ENCODE data around the gene FAIM2. TPM values are rescaled to one million over a fixed set of nuclear protein-coding genes. Genes with fewer than 3 reads are reported as not detected.

The FAIM2 gene
- total and polyA plus RNA-seq, 2 donors (not counting 3 experiments of a cell fraction or from before 2014, with no cell fraction given): 0.01 TPM; not detected in 1

- CTCF ChIA-PET: interaction anchor here (0.8 to 2.5 kb wide), 5 partner anchors 36 to 114 kb away, joined by 3 to 9 read pairs (median 3); partner anchors contain the start of gene TMBIM6
- no peak for FAIRE-seq
Observed at GRCh38 chr12:49831717-49832116, 72.0 kb downstream of the FAIM2 start.

More at GRCh38 chr12:49831717-49832116, 72.0 kb downstream of the FAIM2 start:
- H3K9me1 ChIP-seq (replicated peaks; ENCODE audit: control insufficient read depth, extremely low read depth, insufficient read depth, low read length): no peaks in the 10 kb centered on the region
- H3K27ac ChIP-seq (ENCODE audit: insufficient read depth, low read depth, low read length): no peak overlapping the region
- no peaks in the 10 kb centered on the region for H4K20me1 ChIP-seq (replicated peaks; ENCODE audit: control insufficient read depth, extremely low read depth, insufficient read depth, low read length)
- no peak for DNase-seq (ENCODE audit: low read depth, low spot score)
- no peaks in the 10 kb centered on the region for H3K9me3 ChIP-seq (replicated peaks; ENCODE audit: control insufficient read depth, insufficient read depth, low read length)
- BruUV-seq (replicated peaks): no TSS peak
- H3K79me2 ChIP-seq (ENCODE audit: control insufficient read depth, insufficient read depth, low read length): peaks cover 10% of the 10 kb centered on the region
- no peaks in the 10 kb centered on the region for H3K36me3 ChIP-seq (ENCODE audit: control insufficient read depth in 2 of 2, extremely low read depth in 1 of 2, insufficient read depth in 2 of 2, low read length in 2 of 2)
- H3K4me1 ChIP-seq (ENCODE audit: control insufficient read depth, extremely low read depth, insufficient read depth, low read length): peaks cover 14% of the 10 kb centered on the region
- no peak overlapping the region for H2AFZ ChIP-seq (ENCODE audit: low read depth, low read length)
- H3K27me3 ChIP-seq (ENCODE audit: control insufficient read depth in 2 of 2, insufficient read depth in 2 of 2, low read length in 2 of 2): no peaks in the 10 kb centered on the region
- POLR2A ChIA-PET: interaction anchor here (1.6 kb wide), 1 partner anchor 10 kb away, joined by 3 read pairs; no protein-coding TSS in a partner anchor
- H3K9ac ChIP-seq (replicated peaks; ENCODE audit: extremely low read depth, insufficient read depth, low read length): no peak overlapping the region
- TF ChIP-seq POLR2AphosphoS5 (IDR thresholded peaks at IDR 0.05; ENCODE audit: insufficient read depth, low read depth, low read length) (no peak), FOS (IDR thresholded peaks at IDR 0.05; ENCODE audit: borderline replicate concordance, insufficient read depth, low read length) (no peak), MYC (IDR thresholded peaks at IDR 0.05; ENCODE audit: low read depth, low read length) (no peak), POLR2A (IDR thresholded peaks at IDR 0.05; ENCODE audit: low read depth, low read length) (no peak), CTCF (IDR thresholded peaks at IDR 0.05; ENCODE audit: extremely low read depth in 1 of 2, insufficient read depth in 1 of 2, low read depth in 1 of 2, low read length in 2 of 2) (no peak), JUN (IDR thresholded peaks at IDR 0.05; ENCODE audit: borderline replicate concordance, insufficient read depth, insufficient read length, low read depth) (no peak)
- dilution Hi-C loops (cut with MboI; ENCODE audit: extremely low pct_ligation_motif_present, low sequenced_read_pairs): no loop called here
- H3K4me2 ChIP-seq (ENCODE audit: insufficient read depth, low read length): no peak overlapping the region
- no peak overlapping the region for H3K4me3 ChIP-seq (replicated peaks in 1 of 3; ENCODE audit: insufficient read depth in 1 of 3, low read depth in 1 of 3, low read length in 3 of 3)
- intact Hi-C loops (cut with micrococcal nuclease): no loop called here
